Measurements from ENCODE around the gene PPP4R4. TPM values are rescaled to one million over a fixed set of nuclear protein-coding genes. Genes with fewer than 3 reads are reported as not detected.

Gene PPP4R4
- total RNA-seq, 3 donors from 2014 or later = 0.13 TPM; not detected in 2

GRCh38 chr14:94225460-94226378 is 51.6 kb downstream of the PPP4R4 start:
- H3K9me3 ChIP-seq = no peaks in the 10 kb centered on the region
- no peak for TF ChIP-seq CTCF (IDR thresholded peaks at IDR 0.05)
- ATAC-seq (no peak), DNase-seq (no peak)
- no peak overlapping the region for H3K4me3 ChIP-seq
- H3K36me3 ChIP-seq (ENCODE audit: low read depth) = no peaks in the 10 kb centered on the region
- intact Hi-C loops (cut with DNase I, micrococcal nuclease) = no loop called here
- no peaks in the 10 kb centered on the region for H3K4me1 ChIP-seq (ENCODE audit: low read depth)

- no peak for ATAC-seq
- Histone ChIP-seq H3K36me3 (ENCODE audit: low read depth) (no peaks in the 10 kb centered on the region), H3K9me3 (no peaks in the 10 kb centered on the region), H3K4me1 (ENCODE audit: low read depth) (no peaks in the 10 kb centered on the region), H3K4me3 (no peak overlapping the region)
- no peak for DNase-seq
- intact Hi-C loops (cut with DNase I, micrococcal nuclease) = no loop called here
- TF ChIP-seq CTCF (IDR thresholded peaks at IDR 0.05) = no peak
Measured at GRCh38 chr14:94227029-94227428, 52.9 kb downstream of the PPP4R4 start.

GRCh38 chr14:94237046-94237445 is 62.9 kb downstream of the PPP4R4 start:
- intact Hi-C loops (cut with DNase I, micrococcal nuclease) = no loop called here
- no peaks in the 10 kb centered on the region for H3K4me1 ChIP-seq (ENCODE audit: low read depth)
- no peak for TF ChIP-seq CTCF (IDR thresholded peaks at IDR 0.05)

GRCh38 chr14:94237983-94238382 is 63.9 kb downstream of the PPP4R4 start:
- intact Hi-C loops (cut with DNase I, micrococcal nuclease) = no loop called here
- no peak for TF ChIP-seq CTCF (IDR thresholded peaks at IDR 0.05)
- ATAC-seq (no peak), DNase-seq (no peak)
- H3K9me3 ChIP-seq = no peaks in the 10 kb centered on the region
- H3K4me3 ChIP-seq = no peak overlapping the region
- no peaks in the 10 kb centered on the region for H3K4me1 ChIP-seq (ENCODE audit: low read depth)
- no peaks in the 10 kb centered on the region for H3K36me3 ChIP-seq (ENCODE audit: low read depth)

More at GRCh38 chr14:94237046-94237445, 62.9 kb downstream of the PPP4R4 start:
- H3K9me3 ChIP-seq = no peaks in the 10 kb centered on the region
- no peak overlapping the region for H3K4me3 ChIP-seq
- H3K36me3 ChIP-seq (ENCODE audit: low read depth) = no peaks in the 10 kb centered on the region
- DNase-seq (no peak), ATAC-seq (no peak)

GRCh38 chr14:94239406-94239805 is 65.3 kb downstream of the PPP4R4 start:
- DNase-seq (no peak), ATAC-seq (no peak)
- H3K36me3 ChIP-seq (ENCODE audit: low read depth) = no peaks in the 10 kb centered on the region
- no peak for TF ChIP-seq CTCF (IDR thresholded peaks at IDR 0.05)
- H3K4me3 ChIP-seq = no peak overlapping the region
- H3K4me1 ChIP-seq (ENCODE audit: low read depth) = no peaks in the 10 kb centered on the region
- intact Hi-C loops (cut with DNase I, micrococcal nuclease) = no loop called here
- no peaks in the 10 kb centered on the region for H3K9me3 ChIP-seq

All from mucosa of descending colon (tissue), 3 donors.